Mesothelial cell of epicardium (in vitro differentiated cells): ENCODE measurements around the gene EIF2B2. TPM values are rescaled to one million over a fixed set of nuclear protein-coding genes. Genes with fewer than 3 reads are reported as not detected.

ENCODE experiments used
- DNase-seq, 2 experiments: peaks; one replicate each; pipeline ENCODE4 v3.0.0; 2021; ENCODE audit warnings: low spot score in 2 of 2; ENCODE audit not compliant: unreplicated experiment in 2 of 2
- H3K27ac Mint-ChIP-seq: 2 replicates; pipeline ENCODE4 v1.8.0; 2021; ENCODE audit warnings: mixed read lengths
- H3K27me3 Mint-ChIP-seq: 2 replicates; pipeline ENCODE4 v1.8.0; 2021; ENCODE audit warnings: low read depth, mixed read lengths
- H3K36me3 Mint-ChIP-seq: 2 replicates; pipeline ENCODE4 v1.8.0; 2021; ENCODE audit warnings: mixed read lengths
- H3K4me1 Mint-ChIP-seq: 2 replicates; pipeline ENCODE4 v1.8.0; 2021; ENCODE audit warnings: mixed read lengths
- H3K4me3 Mint-ChIP-seq: 2 replicates; pipeline ENCODE4 v1.8.0; 2021; ENCODE audit warnings: mild to moderate bottlenecking, moderate library complexity, mixed read lengths
- H3K9me3 Mint-ChIP-seq: 2 replicates; pipeline ENCODE4 v1.8.0; 2021; ENCODE audit warnings: mixed read lengths
- total RNA-seq: library from RNA; stranded (reverse); gene quantifications from 3 replicates; pipeline ENCODE4 v1.2.1, GENCODE V29; 2021
- TF ChIP-seq, protein P1 (sequence below): fragments of 200-600 bp; sonication (generic); IDR thresholded peaks from one replicate; pipeline ENCODE4 v1.5.0; 2021; ENCODE audit warnings: antibody characterized with exemption; ENCODE audit not compliant: unreplicated experiment

EIF2B2 gene
- total RNA-seq, 1 donor from 2014 or later = 33.9 TPM

DNA sequence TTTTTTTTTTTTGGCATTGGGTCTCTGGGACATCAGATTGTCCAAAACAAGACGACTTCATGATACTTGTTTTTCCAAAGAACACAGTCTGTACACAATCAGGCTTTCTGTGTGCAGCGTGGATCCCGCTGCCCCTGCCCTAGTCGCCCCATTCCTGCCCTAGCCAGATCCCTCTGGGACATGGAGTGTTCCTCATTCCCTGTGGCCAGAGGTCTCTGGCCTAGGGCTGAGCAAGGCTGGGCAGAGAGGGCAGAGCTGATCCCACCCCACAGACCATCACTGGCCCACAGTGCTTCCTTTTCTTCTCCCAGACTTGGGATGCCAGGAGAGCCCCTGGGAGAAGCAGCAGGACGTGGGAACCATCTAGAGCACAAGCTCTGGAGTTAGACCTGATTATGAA, 20.9 kb upstream of the EIF2B2 start:
- TF ChIP-seq, protein P1, sequence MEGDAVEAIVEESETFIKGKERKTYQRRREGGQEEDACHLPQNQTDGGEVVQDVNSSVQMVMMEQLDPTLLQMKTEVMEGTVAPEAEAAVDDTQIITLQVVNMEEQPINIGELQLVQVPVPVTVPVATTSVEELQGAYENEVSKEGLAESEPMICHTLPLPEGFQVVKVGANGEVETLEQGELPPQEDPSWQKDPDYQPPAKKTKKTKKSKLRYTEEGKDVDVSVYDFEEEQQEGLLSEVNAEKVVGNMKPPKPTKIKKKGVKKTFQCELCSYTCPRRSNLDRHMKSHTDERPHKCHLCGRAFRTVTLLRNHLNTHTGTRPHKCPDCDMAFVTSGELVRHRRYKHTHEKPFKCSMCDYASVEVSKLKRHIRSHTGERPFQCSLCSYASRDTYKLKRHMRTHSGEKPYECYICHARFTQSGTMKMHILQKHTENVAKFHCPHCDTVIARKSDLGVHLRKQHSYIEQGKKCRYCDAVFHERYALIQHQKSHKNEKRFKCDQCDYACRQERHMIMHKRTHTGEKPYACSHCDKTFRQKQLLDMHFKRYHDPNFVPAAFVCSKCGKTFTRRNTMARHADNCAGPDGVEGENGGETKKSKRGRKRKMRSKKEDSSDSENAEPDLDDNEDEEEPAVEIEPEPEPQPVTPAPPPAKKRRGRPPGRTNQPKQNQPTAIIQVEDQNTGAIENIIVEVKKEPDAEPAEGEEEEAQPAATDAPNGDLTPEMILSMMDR = no peak
- Mint-ChIP-seq H3K4me3 (no peak overlapping the region), H3K27me3 (no peaks in the 10 kb centered on the region), H3K27ac (no peak overlapping the region), H3K9me3 (no peaks in the 10 kb centered on the region), H3K4me1 (peaks cover 48% of the 10 kb centered on the region), H3K36me3 (no peaks in the 10 kb centered on the region)
- DNase-seq = no peak

DNA sequence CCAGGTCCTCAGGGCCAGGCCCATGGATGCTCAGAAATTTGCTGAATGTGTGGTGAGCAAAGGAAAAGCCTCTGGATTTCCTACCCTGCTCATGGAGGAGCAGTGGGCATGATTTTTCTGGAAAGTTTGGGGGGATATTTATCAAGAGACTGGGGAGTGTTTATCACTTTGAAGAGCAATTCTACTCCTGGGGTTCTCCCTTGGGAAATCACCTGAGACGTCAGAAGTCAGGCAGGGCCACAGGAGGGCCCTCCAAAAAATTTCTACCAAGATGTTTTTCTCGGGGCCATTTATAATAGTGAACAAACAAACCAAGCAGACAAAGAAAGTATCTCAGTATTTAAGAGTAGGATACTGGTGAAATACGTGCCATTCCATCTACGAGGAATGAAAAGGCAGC, 20.1 kb upstream of the EIF2B2 start:
- DNase-seq = no peak
- Mint-ChIP-seq H3K36me3 (no peaks in the 10 kb centered on the region), H3K4me1 (peaks cover 42% of the 10 kb centered on the region), H3K27me3 (no peaks in the 10 kb centered on the region), H3K27ac (no peak overlapping the region), H3K9me3 (no peaks in the 10 kb centered on the region), H3K4me3 (no peak overlapping the region)
- TF ChIP-seq, protein P1 = no peak

GRCh38 chr14:74983343-74983742, 19.4 kb upstream of the EIF2B2 start:
- H3K9me3 Mint-ChIP-seq = no peaks in the 10 kb centered on the region
- peaks cover 35% of the 10 kb centered on the region for H3K4me1 Mint-ChIP-seq
- no peaks in the 10 kb centered on the region for H3K27me3 Mint-ChIP-seq
- TF ChIP-seq, protein P1 = no peak
- H3K36me3 Mint-ChIP-seq = no peaks in the 10 kb centered on the region
- H3K4me3 Mint-ChIP-seq = no peak overlapping the region
- DNase-seq = no peak
- no peak overlapping the region for H3K27ac Mint-ChIP-seq

DNA sequence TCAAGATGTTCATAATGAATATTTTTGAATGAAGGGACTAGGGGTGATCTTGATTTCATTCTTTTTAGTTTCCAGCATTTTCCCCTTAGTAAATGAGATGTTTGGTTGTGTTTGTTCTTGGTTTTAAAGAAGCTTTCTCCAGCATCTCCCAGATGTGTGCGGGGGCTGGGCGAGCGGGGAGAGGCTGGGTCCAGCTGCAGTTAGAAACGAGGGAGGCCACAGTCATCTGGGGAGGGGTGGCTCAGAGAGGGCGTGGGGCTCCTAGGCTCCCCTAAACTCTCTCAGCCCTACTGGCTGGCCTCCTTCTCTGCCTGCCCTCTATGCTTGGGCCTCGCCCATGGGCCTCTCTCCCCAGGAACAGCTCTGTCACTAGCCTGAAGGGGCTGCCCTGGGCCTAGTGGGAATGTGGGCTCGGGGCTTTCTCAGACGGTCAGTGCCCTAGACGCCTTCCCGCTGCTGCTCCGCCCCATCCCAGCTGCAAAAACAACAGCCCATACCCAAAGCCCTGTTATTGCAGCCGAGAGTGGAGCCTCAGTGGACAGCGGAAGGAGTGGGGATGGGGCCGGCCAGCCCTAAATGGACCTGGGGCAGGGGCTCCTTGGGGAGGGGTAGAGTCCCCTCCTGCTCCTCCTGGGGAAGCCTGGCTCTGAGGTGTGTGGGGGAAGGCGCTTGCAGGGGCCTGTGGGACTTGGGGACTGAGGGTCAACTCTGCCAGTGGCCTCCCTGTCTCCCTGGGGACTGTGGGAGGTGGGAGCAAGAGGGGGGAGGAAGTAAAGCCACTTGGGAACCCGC, 18.3 kb upstream of the EIF2B2 start:
- Mint-ChIP-seq H3K4me1 (peaks cover 24% of the 10 kb centered on the region), H3K4me3 (no peak overlapping the region), H3K36me3 (no peaks in the 10 kb centered on the region), H3K27ac (no peak overlapping the region), H3K9me3 (no peaks in the 10 kb centered on the region), H3K27me3 (no peaks in the 10 kb centered on the region)
- TF ChIP-seq, protein P1 = no peak
- DNase-seq = no peak

DNA sequence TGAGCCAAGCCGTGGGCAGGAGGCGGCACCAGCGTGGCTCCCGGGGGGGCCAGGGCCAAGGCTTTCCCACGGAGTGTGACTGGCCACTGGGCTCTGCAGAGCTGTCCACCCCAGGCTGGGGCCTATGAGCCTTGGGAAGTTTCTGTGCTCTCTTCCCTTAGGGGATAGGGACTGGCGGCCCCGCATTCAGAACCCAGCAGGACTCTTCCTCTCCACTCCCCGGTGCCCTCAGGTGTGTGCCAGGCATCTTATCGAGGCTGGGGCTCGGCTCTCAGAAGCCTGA, 17.8 kb upstream of the EIF2B2 start:
- H3K4me3 Mint-ChIP-seq = no peak overlapping the region
- no peaks in the 10 kb centered on the region for H3K36me3 Mint-ChIP-seq
- TF ChIP-seq, protein P1 = no peak
- H3K27me3 Mint-ChIP-seq = no peaks in the 10 kb centered on the region
- H3K27ac Mint-ChIP-seq = no peak overlapping the region
- no peak for DNase-seq
- no peaks in the 10 kb centered on the region for H3K9me3 Mint-ChIP-seq
- H3K4me1 Mint-ChIP-seq = peaks cover 18% of the 10 kb centered on the region
